Fibroblast of the aortic adventitia (primary cell): ENCODE results near the gene TNNC2. TPM values are rescaled to one million over a fixed set of nuclear protein-coding genes. Genes with fewer than 3 reads are reported as not detected.
A peak's percentile ranks its signal among the peaks of the same experiment; 100 is the strongest.

Source experiments
- DNase-seq: peaks from one replicate; pipeline ENCODE4 v3.0.0-alpha.2; 2010; ENCODE audit warnings: low read depth
- H3K4me3 ChIP-seq: 2 replicates; pipeline ENCODE4 v1.5.1; 2011; ENCODE audit warnings: low read depth, mild to moderate bottlenecking, control low read depth, low read length, moderate library complexity
- small RNA-seq: library from RNA; depleted of rRNA; stranded (forward); fragments of <200 nt; gene quantifications from one replicate; pipeline ENCODE3, GENCODE V24; 2012
- total RNA-seq: library from RNA; depleted of rRNA; stranded (reverse); fragments of >200 nt; gene quantifications from 2 replicates; pipeline ENCODE4 v1.2.3, GENCODE V29; 2012; ENCODE audit warnings: low replicate concordance
- TF ChIP-seq, protein P1 (sequence below): IDR thresholded peaks from 2 replicates; pipeline ENCODE4 v1.5.1; 2011; ENCODE audit warnings: mild to moderate bottlenecking, low read length, control low read depth, inconsistent platforms; ENCODE audit not compliant: insufficient read depth

TNNC2 gene
- total RNA-seq, 1 donor: 0.45 TPM

DNA sequence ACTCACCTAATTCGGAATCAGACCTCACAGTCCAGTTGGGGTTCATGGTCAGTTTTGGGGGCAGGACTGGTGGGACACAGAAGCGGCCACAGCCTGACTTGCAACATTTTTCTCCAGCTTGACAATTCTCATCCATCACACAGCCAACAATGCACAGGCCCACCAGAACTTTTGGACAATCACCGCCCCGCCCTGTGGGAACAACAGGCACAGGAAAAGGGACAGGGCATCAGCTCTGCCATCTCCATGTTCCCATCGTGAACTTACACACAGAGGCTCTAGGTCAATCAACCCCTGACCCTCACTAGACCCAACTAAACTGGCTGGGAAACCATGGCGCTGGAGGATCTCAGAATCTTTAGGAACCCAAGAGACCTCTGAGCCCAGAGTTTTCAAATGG, 51.7 kb downstream of the TNNC2 start:
- no peak overlapping the region for H3K4me3 ChIP-seq
- DNase-seq: no peak
- TF ChIP-seq, protein P1, sequence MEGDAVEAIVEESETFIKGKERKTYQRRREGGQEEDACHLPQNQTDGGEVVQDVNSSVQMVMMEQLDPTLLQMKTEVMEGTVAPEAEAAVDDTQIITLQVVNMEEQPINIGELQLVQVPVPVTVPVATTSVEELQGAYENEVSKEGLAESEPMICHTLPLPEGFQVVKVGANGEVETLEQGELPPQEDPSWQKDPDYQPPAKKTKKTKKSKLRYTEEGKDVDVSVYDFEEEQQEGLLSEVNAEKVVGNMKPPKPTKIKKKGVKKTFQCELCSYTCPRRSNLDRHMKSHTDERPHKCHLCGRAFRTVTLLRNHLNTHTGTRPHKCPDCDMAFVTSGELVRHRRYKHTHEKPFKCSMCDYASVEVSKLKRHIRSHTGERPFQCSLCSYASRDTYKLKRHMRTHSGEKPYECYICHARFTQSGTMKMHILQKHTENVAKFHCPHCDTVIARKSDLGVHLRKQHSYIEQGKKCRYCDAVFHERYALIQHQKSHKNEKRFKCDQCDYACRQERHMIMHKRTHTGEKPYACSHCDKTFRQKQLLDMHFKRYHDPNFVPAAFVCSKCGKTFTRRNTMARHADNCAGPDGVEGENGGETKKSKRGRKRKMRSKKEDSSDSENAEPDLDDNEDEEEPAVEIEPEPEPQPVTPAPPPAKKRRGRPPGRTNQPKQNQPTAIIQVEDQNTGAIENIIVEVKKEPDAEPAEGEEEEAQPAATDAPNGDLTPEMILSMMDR: no peak

DNA sequence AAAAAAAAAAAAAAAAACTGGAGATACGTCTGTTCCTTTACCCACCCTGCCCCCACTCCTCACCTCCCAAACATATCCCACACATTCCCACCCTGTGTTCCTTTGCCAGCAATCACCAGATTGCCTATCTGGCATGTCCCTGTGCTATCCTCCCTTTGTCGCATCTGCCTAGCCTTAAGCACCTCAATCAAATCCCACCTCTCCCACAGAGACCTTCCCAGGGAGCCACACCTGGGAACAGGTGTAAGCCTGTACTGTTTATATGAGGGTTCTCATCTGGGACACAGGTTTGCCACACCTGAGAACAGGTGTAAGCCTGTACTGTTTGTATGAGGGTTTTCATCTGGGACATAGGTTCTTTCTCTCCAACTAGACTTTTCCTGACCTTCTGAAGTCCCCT, 52.2 kb downstream of the TNNC2 start:
- H3K4me3 ChIP-seq: no peak overlapping the region
- no peak for DNase-seq
- TF ChIP-seq, protein P1: no peak

Small RNAs within 50 kb of the gene (small RNA-seq; reads per million reads assigned to genes)
- gene RNU6ATAC38P: 0.89 reads per million, percentile 26 among the genes with 10 or more reads in this experiment

Other genes starting within 250 kb of the TNNC2 start
- not detected in 2 replicates for gene WFDC8, start 248.0 kb downstream of the TNNC2 start, total RNA-seq
- not detected in 2 replicates for gene WFDC10A, start 197.6 kb downstream of the TNNC2 start, total RNA-seq
- not detected in 2 replicates for gene WFDC9, start 196.0 kb downstream of the TNNC2 start, total RNA-seq
- not detected in 2 replicates for gene WFDC11, start 157.1 kb downstream of the TNNC2 start, total RNA-seq
- gene WFDC13, start 125.3 kb downstream of the TNNC2 start, total RNA-seq: not detected in 2 replicates
- not detected in 2 replicates for gene WFDC10B, start 122.3 kb downstream of the TNNC2 start, total RNA-seq
- not detected in 2 replicates for gene SPINT4, start 105.0 kb downstream of the TNNC2 start, total RNA-seq
- 0.18 TPM in 1 of 2 replicates, not detected in the other for gene WFDC3, start 35.4 kb downstream of the TNNC2 start, total RNA-seq
- gene DNTTIP1, start 35.4 kb downstream of the TNNC2 start, total RNA-seq: 17.4 and 26.4 TPM in 2 replicates
- 0.49 and 53.3 TPM in 2 replicates for gene UBE2C, start 14.7 kb downstream of the TNNC2 start, total RNA-seq
- gene SNX21, start 6.5 kb upstream of the TNNC2 start, total RNA-seq: 88.8 and 90.7 TPM in 2 replicates
- gene ACOT8, start 30.1 kb upstream of the TNNC2 start, total RNA-seq: 17.7 and 25.8 TPM in 2 replicates
- gene ZSWIM3, start 30.3 kb upstream of the TNNC2 start, total RNA-seq: 1.9 and 4.3 TPM in 2 replicates
- 4.0 and 15.1 TPM in 2 replicates for gene ZSWIM1, start 53.9 kb upstream of the TNNC2 start, total RNA-seq
- 2.1 and 9.6 TPM in 2 replicates for gene SPATA25, start 60.3 kb upstream of the TNNC2 start, total RNA-seq
- gene NEURL2, start 63.9 kb upstream of the TNNC2 start, total RNA-seq: 6.8 and 7.0 TPM in 2 replicates
- gene CTSA, start 64.0 kb upstream of the TNNC2 start, total RNA-seq: 56.2 and 166 TPM in 2 replicates
- gene PLTP, start 84.8 kb upstream of the TNNC2 start, total RNA-seq: 66.9 and 107 TPM in 2 replicates
- gene PCIF1, start 107.4 kb upstream of the TNNC2 start, total RNA-seq: 12.1 and 15.9 TPM in 2 replicates
- gene ZNF335, start 144.9 kb upstream of the TNNC2 start, total RNA-seq: 18.2 and 20.9 TPM in 2 replicates
- gene MMP9, start 181.6 kb upstream of the TNNC2 start, total RNA-seq: not detected in 2 replicates
- gene SLC12A5, start 201.9 kb upstream of the TNNC2 start, total RNA-seq: not detected in 2 replicates